B cell (primary cell): Measurements from ENCODE around the gene GNS. TPM values are rescaled to one million over a fixed set of nuclear protein-coding genes. Genes with fewer than 3 reads are reported as not detected.

ENCODE experiments used
- ATAC-seq: fragments of 200-7000 bp; cut with Tn5 transposase; one replicate; pipeline ENCODE4 v1.10.0; 2021; ENCODE audit warnings: low read depth, mild to moderate bottlenecking, moderate number of reproducible peaks, moderate library complexity
- CTCF ChIA-PET: fragments of 350-600 bp; sonication (Branson Sonifier 250); formaldehyde crosslinking; loops from one replicate; lab custom pipeline; 2021; ENCODE audit warnings: antibody characterized with exemption, inconsistent platforms; lab: Charles Lee
- POLR2A ChIA-PET: fragments of 350-600 bp; sonication (Branson Sonifier 250); formaldehyde crosslinking; loops from one replicate; lab custom pipeline; 2021; ENCODE audit warnings: antibody characterized with exemption; lab: Charles Lee
- DNase-seq: peaks from one replicate; pipeline ENCODE4 v3.0.0; 2013
- H2AFZ ChIP-seq: 2 replicates; pipeline ENCODE4 v1.6.1; 2012; ENCODE audit warnings: mild to moderate bottlenecking, low read depth, low read length; ENCODE audit not compliant: insufficient read depth, poor library complexity, severe bottlenecking
- H3K27ac ChIP-seq, 2 donors: 1 replicate in 1 of 2; 2 replicates in 1 of 2; pipeline ENCODE4 v1.5.1; 2012 to 2013; ENCODE audit warnings: low read length in 2 of 2, mild to moderate bottlenecking in 2 of 2, moderate library complexity in 1 of 2
- H3K27me3 ChIP-seq, 4 experiments: fragments of 200-600 bp in 1 of 4; sonication (generic) in 1 of 4; replicated peaks in 1 of 4; 1 replicate in 2 of 4; 2 replicates in 2 of 4; pipeline versions ENCODE4 v1.6.1 to v1.7.0; 2013 to 2016; ENCODE audit warnings: low read length in 3 of 4, mild to moderate bottlenecking in 2 of 4, mixed read lengths in 1 of 4, moderate library complexity in 1 of 4; ENCODE audit not compliant: insufficient read depth in 4 of 4, control insufficient read depth in 3 of 4; ENCODE audit errors: control extremely low read depth in 1 of 4
- H3K36me3 ChIP-seq, 2 experiments: replicated peaks in 1 of 2; 1 replicate in 1 of 2; 2 replicates in 1 of 2; pipeline versions ENCODE4 v1.6.1 to v1.7.1; 2013; ENCODE audit warnings: low read length in 1 of 2; ENCODE audit not compliant: insufficient read depth in 2 of 2, control insufficient read depth in 1 of 2; ENCODE audit errors: control extremely low read depth in 1 of 2, extremely low read depth in 1 of 2
- H3K4me1 ChIP-seq, 2 donors: fragments of 200-600 bp in 1 of 2; sonication (generic) in 1 of 2; 1 replicate in 1 of 2; 2 replicates in 1 of 2; pipeline versions ENCODE4 v1.5.1 to v1.6.1; 2013 to 2017; ENCODE audit warnings: low read length in 2 of 2; ENCODE audit not compliant: control insufficient read depth in 2 of 2, insufficient read depth in 2 of 2
- H3K4me2 ChIP-seq: replicated peaks from 2 replicates; pipeline ENCODE3; 2012; ENCODE audit warnings: mild to moderate bottlenecking, low read depth, low read length; ENCODE audit not compliant: poor library complexity, severe bottlenecking
- H3K4me3 ChIP-seq, 5 experiments: fragments of 200-600 bp in 1 of 5; sonication (generic) in 1 of 5; 1 replicate in 3 of 5; 2 replicates in 2 of 5; pipeline versions ENCODE4 v1.5.1 to v1.7.0; 2011 to 2016; ENCODE audit warnings: low read length in 4 of 5, mild to moderate bottlenecking in 4 of 5, low read depth in 2 of 5, control low read depth in 1 of 5, moderate library complexity in 1 of 5; ENCODE audit not compliant: insufficient read depth in 1 of 5; ENCODE audit errors: control extremely low read depth in 1 of 5, extremely low read depth in 1 of 5
- H3K79me2 ChIP-seq: fragments of 200-600 bp; sonication (generic); one replicate; pipeline ENCODE4 v1.6.0; 2016; ENCODE audit warnings: low read length; ENCODE audit not compliant: control insufficient read depth, insufficient read depth
- H3K9ac ChIP-seq: fragments of 200-600 bp; sonication (generic); 2 replicates; pipeline ENCODE4 v1.6.1; 2017; ENCODE audit warnings: mild to moderate bottlenecking, low read length, moderate library complexity
- H3K9me3 ChIP-seq, 3 donors: one replicate each; pipeline versions ENCODE4 v1.6.1 to v1.7.1; 2013; ENCODE audit warnings: low read length in 2 of 3; ENCODE audit not compliant: control insufficient read depth in 2 of 3, insufficient read depth in 1 of 3; ENCODE audit errors: control extremely low read depth in 1 of 3
- H4K20me1 ChIP-seq: 2 replicates; pipeline ENCODE4 v1.6.0; 2012; ENCODE audit warnings: mild to moderate bottlenecking, low read length; ENCODE audit not compliant: insufficient read depth, control insufficient read depth, poor library complexity, severe bottlenecking
- H3K27ac Mint-ChIP-seq: one replicate; pipeline ENCODE4 v1.8.0; 2021; ENCODE audit warnings: mixed read lengths
- H3K27me3 Mint-ChIP-seq: one replicate; pipeline ENCODE4 v1.8.0; 2021; ENCODE audit warnings: mixed read lengths
- H3K4me1 Mint-ChIP-seq: one replicate; pipeline ENCODE4 v1.8.0; 2021; ENCODE audit warnings: mixed read lengths
- H3K4me3 Mint-ChIP-seq: one replicate; pipeline ENCODE4 v1.8.0; 2021; ENCODE audit warnings: mixed read lengths
- H3K9me3 Mint-ChIP-seq: one replicate; pipeline ENCODE4 v1.8.0; 2022; ENCODE audit warnings: mixed read lengths; ENCODE audit not compliant: insufficient read depth
- EZH2 ChIP-seq: IDR thresholded peaks from 2 replicates; pipeline ENCODE4 v1.6.1; 2012; ENCODE audit warnings: borderline replicate concordance, low read depth, mild to moderate bottlenecking, moderate library complexity, low read length; ENCODE audit not compliant: insufficient read depth, poor library complexity, severe bottlenecking
- WGBS: methylation state at CpG from one replicate; pipeline ENCODE4 v1.1.5; 2013; ENCODE audit warnings: missing lambda C conversion rate; ENCODE audit not compliant: insufficient coverage; 5-methylcytosine and 5-hydroxymethylcytosine counted together
- intact Hi-C: fragments of 100-400 bp; cut with micrococcal nuclease; formaldehyde crosslinking; loops from one replicate; pipeline ENCODE4 v1.10.0; 2022
- polyA plus RNA-seq: library from polyadenylated mRNA; depleted of rRNA; stranded (reverse); fragments of >200 nt; gene quantifications from 2 replicates; pipeline ENCODE4 v1.2.3, GENCODE V29; 2012
- total RNA-seq, 2 donors: library from RNA; stranded (reverse); fragments of 120-200 nt in 1 of 2; gene quantifications; 1 replicate in 1 of 2; 2 replicates in 1 of 2; pipeline versions ENCODE4 v1.2.3 to v1.2.4, GENCODE V29; 2013 to 2022
- TF ChIP-seq, protein P1 (sequence below): fragments of 200-600 bp; IDR thresholded peaks from one replicate; pipeline ENCODE4 v1.8.0; 2022; ENCODE audit warnings: antibody characterized with exemption, mild to moderate bottlenecking

GNS gene
- total and polyA plus RNA-seq, 2 donors (not counting 1 experiment from before 2014, with no cell fraction given), result 7.0 to 26.7 TPM

DNA sequence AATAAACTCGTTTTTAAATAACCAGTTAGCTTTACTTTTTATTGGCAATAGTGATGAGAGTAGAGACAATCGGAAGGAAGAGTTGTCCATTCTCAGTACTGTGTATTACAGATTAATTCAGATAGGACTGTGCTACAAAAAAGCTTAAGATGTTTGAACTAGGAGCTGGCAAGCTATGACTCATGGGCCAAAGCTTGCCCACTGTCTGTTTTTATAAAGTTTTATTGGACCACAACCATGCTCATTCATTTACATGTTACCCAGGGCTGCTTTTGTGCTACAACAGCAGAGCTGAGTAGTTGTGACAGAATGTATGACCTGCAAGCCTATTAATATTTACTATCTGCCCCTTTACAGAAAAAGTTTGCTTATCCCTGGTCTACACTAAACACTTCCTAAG is 19.4 kb downstream of the GNS start:
- Histone ChIP-seq H4K20me1 (no peaks in the 10 kb centered on the region), H3K4me2 (no peak overlapping the region), H3K79me2 (no peaks in the 10 kb centered on the region), H3K27me3 (no peaks in the 10 kb centered on the region), H3K9ac (no peak overlapping the region), H2AFZ (no peak overlapping the region), H3K4me3 (no peak overlapping the region), H3K36me3 (peaks cover 6 to 59% of the 10 kb centered on the region in 2 experiments), H3K9me3 (no peaks in the 10 kb centered on the region), H3K27ac (no peak overlapping the region), H3K4me1 (no peaks in the 10 kb centered on the region)
- no peak overlapping the region for H3K4me3 Mint-ChIP-seq
- ATAC-seq (no peak), DNase-seq (no peak)
- no peak overlapping the region for H3K27ac Mint-ChIP-seq
- ChIA-PET POLR2A (no interaction called here), CTCF (interaction anchor here (1.0 kb wide), 1 partner anchor 190 kb away, joined by 4 read pairs; no protein-coding TSS in a partner anchor)
- H3K9me3 Mint-ChIP-seq, result no peaks in the 10 kb centered on the region
- H3K27me3 Mint-ChIP-seq, result no peaks in the 10 kb centered on the region
- no CpG with 5 or more reads among the region's 2 CpGs for WGBS
- no peak for TF ChIP-seq EZH2
- TF ChIP-seq, protein P1, sequence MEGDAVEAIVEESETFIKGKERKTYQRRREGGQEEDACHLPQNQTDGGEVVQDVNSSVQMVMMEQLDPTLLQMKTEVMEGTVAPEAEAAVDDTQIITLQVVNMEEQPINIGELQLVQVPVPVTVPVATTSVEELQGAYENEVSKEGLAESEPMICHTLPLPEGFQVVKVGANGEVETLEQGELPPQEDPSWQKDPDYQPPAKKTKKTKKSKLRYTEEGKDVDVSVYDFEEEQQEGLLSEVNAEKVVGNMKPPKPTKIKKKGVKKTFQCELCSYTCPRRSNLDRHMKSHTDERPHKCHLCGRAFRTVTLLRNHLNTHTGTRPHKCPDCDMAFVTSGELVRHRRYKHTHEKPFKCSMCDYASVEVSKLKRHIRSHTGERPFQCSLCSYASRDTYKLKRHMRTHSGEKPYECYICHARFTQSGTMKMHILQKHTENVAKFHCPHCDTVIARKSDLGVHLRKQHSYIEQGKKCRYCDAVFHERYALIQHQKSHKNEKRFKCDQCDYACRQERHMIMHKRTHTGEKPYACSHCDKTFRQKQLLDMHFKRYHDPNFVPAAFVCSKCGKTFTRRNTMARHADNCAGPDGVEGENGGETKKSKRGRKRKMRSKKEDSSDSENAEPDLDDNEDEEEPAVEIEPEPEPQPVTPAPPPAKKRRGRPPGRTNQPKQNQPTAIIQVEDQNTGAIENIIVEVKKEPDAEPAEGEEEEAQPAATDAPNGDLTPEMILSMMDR, result no peak
- intact Hi-C loops, result no loop called here
- H3K4me1 Mint-ChIP-seq, result no peaks in the 10 kb centered on the region

GRCh38 chr12:64737539-64737938 is 21.7 kb downstream of the GNS start:
- peaks cover 2 to 48% of the 10 kb centered on the region in 2 experiments for H3K36me3 ChIP-seq
- H3K9me3 ChIP-seq, result no peaks in the 10 kb centered on the region
- ChIA-PET POLR2A (no interaction called here), CTCF (no interaction called here)
- DNase-seq (no peak), ATAC-seq (no peak)
- Mint-ChIP-seq H3K27me3 (no peaks in the 10 kb centered on the region), H3K4me1 (no peaks in the 10 kb centered on the region), H3K4me3 (no peak overlapping the region), H3K27ac (no peak overlapping the region), H3K9me3 (no peaks in the 10 kb centered on the region)
- no peak overlapping the region for H2AFZ ChIP-seq
- H3K27ac ChIP-seq, result no peak overlapping the region
- intact Hi-C loops, result no loop called here
- 83% methylated on average over 1 of the region's 1 CpG for WGBS
- H3K27me3 ChIP-seq, result no peaks in the 10 kb centered on the region
- no peaks in the 10 kb centered on the region for H3K4me1 ChIP-seq
- H3K9ac ChIP-seq, result no peak overlapping the region
- TF ChIP-seq, protein P1, result no peak
- TF ChIP-seq EZH2, result no peak
- no peaks in the 10 kb centered on the region for H4K20me1 ChIP-seq
- no peaks in the 10 kb centered on the region for H3K79me2 ChIP-seq
- H3K4me2 ChIP-seq, result no peak overlapping the region
- no peak overlapping the region for H3K4me3 ChIP-seq
